Heart right ventricle (tissue), 16 donors: ENCODE results near the gene AIG1. TPM values are rescaled to one million over a fixed set of nuclear protein-coding genes. Genes with fewer than 3 reads are reported as not detected.

Source experiments
- ATAC-seq, 8 donors: fragments of 200-7000 bp; cut with Tn5 transposase; one replicate each; pipeline ENCODE4 v1.9.1; 2020; ENCODE audit warnings: mild to moderate bottlenecking in 8 of 8, moderate library complexity in 8 of 8, moderate number of reproducible peaks in 1 of 8
- DNase-seq, 2 donors: peaks; one replicate each; pipeline ENCODE4 v3.0.0-alpha.2; 2020
- H3K27ac ChIP-seq, 10 donors: fragments of 200-600 bp; sonication (generic) in 2 of 10; one replicate each; pipeline versions ENCODE4 v1.5.0 to v1.8.0; 2020 to 2022; ENCODE audit warnings: mild to moderate bottlenecking in 3 of 10
- H3K27me3 ChIP-seq, 7 donors: fragments of 200-600 bp; one replicate each; pipeline ENCODE4 v1.8.0; 2021 to 2022; ENCODE audit warnings: mild to moderate bottlenecking in 2 of 7
- H3K36me3 ChIP-seq, 9 donors: fragments of 200-600 bp; sonication (generic) in 1 of 9; one replicate each; pipeline versions ENCODE4 v1.5.0 to v1.8.0; 2020 to 2022; ENCODE audit warnings: mild to moderate bottlenecking in 2 of 9
- H3K4me1 ChIP-seq, 9 donors: fragments of 200-600 bp; sonication (generic) in 1 of 9; one replicate each; pipeline versions ENCODE4 v1.5.0 to v1.8.0; 2020 to 2022; ENCODE audit warnings: mild to moderate bottlenecking in 4 of 9
- H3K4me3 ChIP-seq, 10 donors: fragments of 200-600 bp; sonication (generic) in 2 of 10; one replicate each; pipeline versions ENCODE4 v1.5.0 to v1.8.0; 2020 to 2022; ENCODE audit warnings: mild to moderate bottlenecking in 7 of 10, moderate library complexity in 2 of 10
- H3K9me3 ChIP-seq, 11 donors: fragments of 200-600 bp in 10 of 11; sonication (generic) in 2 of 11; one replicate each; pipeline versions ENCODE4 v1.5.0 to v1.8.0; 2013 to 2022; ENCODE audit warnings: mild to moderate bottlenecking in 2 of 11, control low read depth in 1 of 11, moderate library complexity in 1 of 11
- CTCF ChIP-seq, 9 donors: fragments of 200-600 bp; sonication (generic) in 2 of 9; IDR thresholded peaks; one replicate each; pipeline versions ENCODE4 v1.5.0 to v1.8.0; 2021 to 2022; ENCODE audit warnings: antibody characterized with exemption in 9 of 9, mild to moderate bottlenecking in 5 of 9, moderate library complexity in 1 of 9
- WGBS, 2 donors: extraction: QIAGEN DNeasy Blood & Tissue Kit; methylation state at CpG; one replicate each; pipeline ENCODE4 v1.1.7; 2013; ENCODE audit warnings: inconsistent platforms in 1 of 2; 5-methylcytosine and 5-hydroxymethylcytosine counted together
- intact Hi-C, 10 donors: fragments of 100-400 bp; cut with DNase I; formaldehyde crosslinking; loops; one replicate each; pipeline versions ENCODE4 v1.11.1 to v1.14.2; 2022
- polyA plus RNA-seq, 2 donors: library from polyadenylated mRNA; stranded (reverse); fragments of 200-250 nt; gene quantifications; one replicate each; pipeline ENCODE4 v1.2.3, GENCODE V29; 2013
- total RNA-seq, 10 donors: library from RNA; stranded (reverse); fragmentation: NEBNext Ultra II Directional in 3 of 10; extraction: Animal tissue kit (Norgen Biotek cat#: 25700) in 3 of 10; gene quantifications; one replicate each; pipeline versions ENCODE4 v1.2.1 to v1.2.4, GENCODE V29; 2021 to 2023
- donor health status: Arrhythmogenic right ventricular cardiomyopathy.
- donor health status: ischemic (EF 13 %, LVEDD 7.1; RV severe dilation, severe dysfunction).
- donor health status: healthy with polysubstance abuse.
- donor health status: DM: no; HTN: yes; CAD: no.
- donor health status: DM: no; HTN: no; CAD: no.
- donor health status: ischemic (EF 25% LVEDD 6.9; RV normal size, moderate dysfunction).
- donor health status: ischemic (EF 25% LVEDD 5.7; RV mildly dilated, moderate dysfunction).
- donor health status: healthy.
- donor health status: DM: yes; HTN: yes; CAD: no.
- donor health status: Ischemic cardiomyopathy.
- donor health status: ischemic (EF 35%, LVEDD 5.7; RV mildly dilated, moderate dysfunction).
- donor health status: nonischemic (EF 11% LVEDD 7.7; RV severe dilation, severe dysfunction).
- donor health status: DM: yes; HTN: yes; CAD: no.
- donor health status: PGD.
- donor health status: ischemic (EF 29% LVEDD 5.4; RV normal size, mild dysfunction).
- donor health status: nonischemic (EF 23%, LVEDD 6.1; RV moderate dilation, normal function).

The AIG1 gene
- total and polyA plus RNA-seq, 12 donors = 17.4 to 83.2 (median 66.2) TPM

GRCh38 chr6:143064951-143065683 lies 4.4 kb downstream of the AIG1 start:
- Histone ChIP-seq H3K4me1 (peaks cover 0 to 31% (median 12%) of the 10 kb centered on the region in 9 donors), H3K27me3 (no peaks in the 10 kb centered on the region), H3K27ac (no peak overlapping the region), H3K9me3 (no peaks in the 10 kb centered on the region), H3K4me3 (no peak overlapping the region), H3K36me3 (no peaks in the 10 kb centered on the region)
- DNase-seq = no peak
- 67 to 74% methylated on average over 4 of the region's 4 CpGs for WGBS, 2 donors
- ATAC-seq = no peak
- TF ChIP-seq CTCF (IDR thresholded peaks at IDR 0.05) = no peak
- intact Hi-C loops = loop anchor here in 5 of 10 donors (5.0 to 10.0 kb wide), 4 partner anchors 118 to 210 kb away; partner anchors contain the start of gene HIVEP2 (in 2 of the 5)

- H3K36me3 ChIP-seq = no peaks in the 10 kb centered on the region
- peaks cover 0 to 15% (median 0%) of the 10 kb centered on the region in 9 donors for H3K4me1 ChIP-seq
- no peak overlapping the region for H3K4me3 ChIP-seq
- 90 to 100% methylated on average over 1 of the region's 1 CpG for WGBS, 2 donors
- no peaks in the 10 kb centered on the region for H3K9me3 ChIP-seq
- intact Hi-C loops = loop anchor here in 4 of 10 donors (10.0 kb wide), 2 partner anchors 157 to 207 kb away; no protein-coding TSS in a partner anchor
- H3K27me3 ChIP-seq = no peaks in the 10 kb centered on the region
- DNase-seq = no peak
- no peak overlapping the region for H3K27ac ChIP-seq
- ATAC-seq = no peak
- TF ChIP-seq CTCF (IDR thresholded peaks at IDR 0.05) = no peak
Measured at GRCh38 chr6:143068001-143068400, 7.3 kb downstream of the AIG1 start.

GRCh38 chr6:143074101-143074500 lies 13.4 kb downstream of the AIG1 start:
- TF ChIP-seq CTCF (IDR thresholded peaks at IDR 0.05) = no peak
- ATAC-seq (no peak), DNase-seq (no peak)
- Histone ChIP-seq H3K27me3 (no peaks in the 10 kb centered on the region), H3K36me3 (no peaks in the 10 kb centered on the region), H3K4me3 (no peak overlapping the region), H3K4me1 (no peaks in the 10 kb centered on the region), H3K9me3 (peaks cover 0 to 25% (median 6%) of the 10 kb centered on the region in 11 donors), H3K27ac (no peak overlapping the region)
- WGBS, 2 donors = 85 to 89% methylated on average over 3 of the region's 3 CpGs
- intact Hi-C loops = no loop called here

GRCh38 chr6:143074670-143075318 lies 14.1 kb downstream of the AIG1 start:
- no peaks in the 10 kb centered on the region for H3K4me1 ChIP-seq
- no peak for TF ChIP-seq CTCF (IDR thresholded peaks at IDR 0.05)
- intact Hi-C loops = no loop called here
- H3K36me3 ChIP-seq = no peaks in the 10 kb centered on the region
- H3K27ac ChIP-seq = no peak overlapping the region
- WGBS, 2 donors = 91 to 94% methylated on average over 3 of the region's 3 CpGs
- no peaks in the 10 kb centered on the region for H3K27me3 ChIP-seq
- H3K4me3 ChIP-seq = no peak overlapping the region
- no peak for ATAC-seq
- no peak for DNase-seq
- H3K9me3 ChIP-seq = peaks cover 0 to 25% (median 6%) of the 10 kb centered on the region in 11 donors
